ENCODE results near the gene OPCML. TPM values are rescaled to one million over a fixed set of nuclear protein-coding genes. Genes with fewer than 3 reads are reported as not detected.

The OPCML gene
- total RNA-seq, 1 donor from 2014 or later, result 0.61 TPM

DNA sequence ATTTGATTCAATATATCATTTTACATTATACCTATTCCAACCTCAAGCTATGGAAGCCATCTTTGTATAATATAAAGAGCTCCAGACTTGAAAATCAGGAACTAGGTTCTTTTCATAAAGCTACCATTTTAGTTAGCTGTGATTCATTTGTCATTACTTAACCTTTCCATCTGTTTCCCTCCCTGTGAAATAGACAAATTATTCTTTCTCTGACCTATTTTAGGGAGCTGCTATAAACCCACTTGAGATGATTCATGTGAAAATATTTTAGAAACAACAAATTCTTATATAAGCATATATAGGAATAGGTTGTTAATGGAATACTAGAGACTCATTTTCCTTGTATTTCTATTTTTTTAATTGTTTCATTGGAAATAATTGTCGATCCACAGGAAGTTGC is 1012.1 kb downstream of the OPCML start:
- Mint-ChIP-seq H3K4me3 (ENCODE audit: unreplicated experiment) (no peak overlapping the region), H3K9me3 (ENCODE audit: unreplicated experiment) (no peaks in the 10 kb centered on the region), H3K36me3 (ENCODE audit: unreplicated experiment) (no peaks in the 10 kb centered on the region), H3K27ac (ENCODE audit: unreplicated experiment) (no peak overlapping the region), H3K4me1 (ENCODE audit: low read depth, unreplicated experiment) (peaks cover 6% of the 10 kb centered on the region), H3K27me3 (ENCODE audit: unreplicated experiment) (no peaks in the 10 kb centered on the region)
- TF ChIP-seq, protein P1, sequence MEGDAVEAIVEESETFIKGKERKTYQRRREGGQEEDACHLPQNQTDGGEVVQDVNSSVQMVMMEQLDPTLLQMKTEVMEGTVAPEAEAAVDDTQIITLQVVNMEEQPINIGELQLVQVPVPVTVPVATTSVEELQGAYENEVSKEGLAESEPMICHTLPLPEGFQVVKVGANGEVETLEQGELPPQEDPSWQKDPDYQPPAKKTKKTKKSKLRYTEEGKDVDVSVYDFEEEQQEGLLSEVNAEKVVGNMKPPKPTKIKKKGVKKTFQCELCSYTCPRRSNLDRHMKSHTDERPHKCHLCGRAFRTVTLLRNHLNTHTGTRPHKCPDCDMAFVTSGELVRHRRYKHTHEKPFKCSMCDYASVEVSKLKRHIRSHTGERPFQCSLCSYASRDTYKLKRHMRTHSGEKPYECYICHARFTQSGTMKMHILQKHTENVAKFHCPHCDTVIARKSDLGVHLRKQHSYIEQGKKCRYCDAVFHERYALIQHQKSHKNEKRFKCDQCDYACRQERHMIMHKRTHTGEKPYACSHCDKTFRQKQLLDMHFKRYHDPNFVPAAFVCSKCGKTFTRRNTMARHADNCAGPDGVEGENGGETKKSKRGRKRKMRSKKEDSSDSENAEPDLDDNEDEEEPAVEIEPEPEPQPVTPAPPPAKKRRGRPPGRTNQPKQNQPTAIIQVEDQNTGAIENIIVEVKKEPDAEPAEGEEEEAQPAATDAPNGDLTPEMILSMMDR (IDR thresholded peaks at IDR 0.05; ENCODE audit: partially characterized antibody, unreplicated experiment), result no peak
- DNase-seq, result no peak

- Mint-ChIP-seq H3K27ac (ENCODE audit: unreplicated experiment) (no peak overlapping the region), H3K4me1 (ENCODE audit: low read depth, unreplicated experiment) (peaks cover 6% of the 10 kb centered on the region), H3K27me3 (ENCODE audit: unreplicated experiment) (peaks cover 2% of the 10 kb centered on the region), H3K4me3 (ENCODE audit: unreplicated experiment) (no peak overlapping the region), H3K9me3 (ENCODE audit: unreplicated experiment) (no peaks in the 10 kb centered on the region), H3K36me3 (ENCODE audit: unreplicated experiment) (no peaks in the 10 kb centered on the region)
- DNase-seq, result no peak
- TF ChIP-seq, protein P1 (IDR thresholded peaks at IDR 0.05; ENCODE audit: partially characterized antibody, unreplicated experiment), result no peak
These were observed 1013.0 kb downstream of the OPCML start for GRCh38 chr11:132519241-132519815.

- peaks cover 7% of the 10 kb centered on the region for H3K36me3 Mint-ChIP-seq (ENCODE audit: unreplicated experiment)
- TF ChIP-seq, protein P1 (IDR thresholded peaks at IDR 0.05; ENCODE audit: partially characterized antibody, unreplicated experiment), result no peak
- H3K27ac Mint-ChIP-seq (ENCODE audit: unreplicated experiment), result no peak overlapping the region
- no peak for DNase-seq
- no peak overlapping the region for H3K4me3 Mint-ChIP-seq (ENCODE audit: unreplicated experiment)
- H3K27me3 Mint-ChIP-seq (ENCODE audit: unreplicated experiment), result peaks cover 3% of the 10 kb centered on the region
- peaks cover 6% of the 10 kb centered on the region for H3K9me3 Mint-ChIP-seq (ENCODE audit: unreplicated experiment)
- no peaks in the 10 kb centered on the region for H3K4me1 Mint-ChIP-seq (ENCODE audit: low read depth, unreplicated experiment)
These were observed 1027.7 kb downstream of the OPCML start for GRCh38 chr11:132504501-132505041.

GRCh38 chr11:132501356-132501755 is 1030.9 kb downstream of the OPCML start:
- no peaks in the 10 kb centered on the region for H3K9me3 Mint-ChIP-seq (ENCODE audit: unreplicated experiment)
- no peak overlapping the region for H3K4me3 Mint-ChIP-seq (ENCODE audit: unreplicated experiment)
- H3K27me3 Mint-ChIP-seq (ENCODE audit: unreplicated experiment), result peaks cover 3% of the 10 kb centered on the region
- no peak for DNase-seq
- TF ChIP-seq, protein P1 (IDR thresholded peaks at IDR 0.05; ENCODE audit: partially characterized antibody, unreplicated experiment), result no peak
- H3K4me1 Mint-ChIP-seq (ENCODE audit: low read depth, unreplicated experiment), result no peaks in the 10 kb centered on the region
- H3K27ac Mint-ChIP-seq (ENCODE audit: unreplicated experiment), result no peak overlapping the region
- no peaks in the 10 kb centered on the region for H3K36me3 Mint-ChIP-seq (ENCODE audit: unreplicated experiment)

GRCh38 chr11:132499661-132500060 is 1032.6 kb downstream of the OPCML start:
- H3K27ac Mint-ChIP-seq (ENCODE audit: unreplicated experiment), result no peak overlapping the region
- H3K36me3 Mint-ChIP-seq (ENCODE audit: unreplicated experiment), result no peaks in the 10 kb centered on the region
- H3K27me3 Mint-ChIP-seq (ENCODE audit: unreplicated experiment), result peaks cover 3% of the 10 kb centered on the region
- TF ChIP-seq, protein P1 (IDR thresholded peaks at IDR 0.05; ENCODE audit: partially characterized antibody, unreplicated experiment), result no peak
- no peak for DNase-seq
- no peaks in the 10 kb centered on the region for H3K4me1 Mint-ChIP-seq (ENCODE audit: low read depth, unreplicated experiment)
- no peaks in the 10 kb centered on the region for H3K9me3 Mint-ChIP-seq (ENCODE audit: unreplicated experiment)
- no peak overlapping the region for H3K4me3 Mint-ChIP-seq (ENCODE audit: unreplicated experiment)
